AG04450 (cell line): Measurements from ENCODE around the gene WBP2. TPM values are rescaled to one million over a fixed set of nuclear protein-coding genes. Genes with fewer than 3 reads are reported as not detected.

Experiments used
- CTCF ChIA-PET: fragments of 300-600, 350-600 bp; formaldehyde crosslinking; extraction: SDS; loops from one replicate; lab custom pipeline; 2022; ENCODE audit warnings: antibody characterized with exemption, inconsistent platforms; lab: Charles Lee
- POLR2A ChIA-PET: fragments of 350-600 bp; formaldehyde crosslinking; extraction: SDS; loops from one replicate; lab custom pipeline; 2021; ENCODE audit warnings: antibody characterized with exemption, inconsistent platforms; lab: Yijun Ruan, JAX
- DNase-seq: peaks from one replicate; pipeline ENCODE4 v3.0.0-alpha.2; 2011; ENCODE audit warnings: low read depth, low spot score
- H3K27ac ChIP-seq: one replicate; pipeline ENCODE4 v1.5.1; 2012; ENCODE audit warnings: low read depth, low read length, control low read depth
- H3K27me3 ChIP-seq: one replicate; pipeline ENCODE4 v1.6.0; 2012; ENCODE audit warnings: low read length; ENCODE audit not compliant: control insufficient read depth, insufficient read depth
- H3K4me3 ChIP-seq: 2 replicates; pipeline ENCODE4 v1.5.1; 2011; ENCODE audit warnings: mild to moderate bottlenecking, low read depth, low read length, control low read depth
- H3K9me3 ChIP-seq: 2 replicates; pipeline ENCODE4 v1.5.1; 2012; ENCODE audit warnings: low read length; ENCODE audit not compliant: control insufficient read depth, insufficient read depth
- polyA plus RNA-seq: library from polyadenylated mRNA; depleted of rRNA; stranded (reverse); fragments of >200 nt; gene quantifications from 2 replicates; pipeline ENCODE4 v1.2.3, GENCODE V29; 2011
- TF ChIP-seq, protein P1 (sequence below): IDR thresholded peaks from 2 replicates; pipeline ENCODE4 v1.5.1; 2011; ENCODE audit warnings: low read depth, low read length, control low read depth, inconsistent platforms

The WBP2 gene
- polyA plus RNA-seq, 1 experiment: 35.3 TPM

DNA sequence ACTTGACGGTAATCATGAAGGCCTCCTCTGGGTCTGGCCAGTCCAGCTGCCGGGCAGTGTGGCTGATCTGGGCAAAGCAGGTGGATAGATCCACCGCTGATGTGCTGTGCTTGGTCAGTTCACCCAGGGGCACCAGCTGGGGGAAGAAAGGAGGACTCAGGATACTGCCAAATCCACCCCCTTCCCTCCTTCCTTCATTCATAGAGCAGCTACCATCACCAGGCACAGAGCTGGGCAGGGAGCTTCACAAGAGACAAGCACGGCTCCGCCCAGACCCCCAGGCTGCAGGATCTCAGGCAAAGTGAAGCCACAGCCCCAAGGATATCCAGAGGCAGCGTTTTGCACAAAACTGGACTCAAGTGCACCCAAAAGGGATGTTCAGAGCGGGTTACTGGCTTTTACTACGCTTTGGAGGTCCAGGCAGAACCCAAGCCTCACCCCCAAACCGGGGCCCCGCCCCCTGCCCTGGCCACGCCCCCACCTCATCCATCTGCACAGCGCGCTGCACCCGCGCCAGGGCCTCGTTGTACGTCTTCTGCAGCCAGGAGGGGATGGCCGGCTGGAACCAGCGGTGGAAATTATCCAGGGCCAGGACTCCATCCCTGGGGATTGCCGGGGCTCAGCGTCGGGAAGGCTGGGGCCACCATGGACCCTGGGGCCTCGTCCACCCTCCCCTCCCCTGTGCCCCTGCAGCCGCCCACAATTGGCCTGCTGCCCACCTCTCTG, 20.0 kb downstream of the WBP2 start:
- Histone ChIP-seq H3K4me3 (no peak overlapping the region), H3K9me3 (no peaks in the 10 kb centered on the region; the same call in 1 of the 2 replicates), H3K27me3 (no peaks in the 10 kb centered on the region), H3K27ac (no peak overlapping the region)
- no peak for DNase-seq
- ChIA-PET POLR2A (interaction anchor here (0.7 kb wide), 1 partner anchor 44 kb away, joined by 8 read pairs; the partner anchor contains the start of gene TRIM47), CTCF (no interaction called here)
- TF ChIP-seq, protein P1, sequence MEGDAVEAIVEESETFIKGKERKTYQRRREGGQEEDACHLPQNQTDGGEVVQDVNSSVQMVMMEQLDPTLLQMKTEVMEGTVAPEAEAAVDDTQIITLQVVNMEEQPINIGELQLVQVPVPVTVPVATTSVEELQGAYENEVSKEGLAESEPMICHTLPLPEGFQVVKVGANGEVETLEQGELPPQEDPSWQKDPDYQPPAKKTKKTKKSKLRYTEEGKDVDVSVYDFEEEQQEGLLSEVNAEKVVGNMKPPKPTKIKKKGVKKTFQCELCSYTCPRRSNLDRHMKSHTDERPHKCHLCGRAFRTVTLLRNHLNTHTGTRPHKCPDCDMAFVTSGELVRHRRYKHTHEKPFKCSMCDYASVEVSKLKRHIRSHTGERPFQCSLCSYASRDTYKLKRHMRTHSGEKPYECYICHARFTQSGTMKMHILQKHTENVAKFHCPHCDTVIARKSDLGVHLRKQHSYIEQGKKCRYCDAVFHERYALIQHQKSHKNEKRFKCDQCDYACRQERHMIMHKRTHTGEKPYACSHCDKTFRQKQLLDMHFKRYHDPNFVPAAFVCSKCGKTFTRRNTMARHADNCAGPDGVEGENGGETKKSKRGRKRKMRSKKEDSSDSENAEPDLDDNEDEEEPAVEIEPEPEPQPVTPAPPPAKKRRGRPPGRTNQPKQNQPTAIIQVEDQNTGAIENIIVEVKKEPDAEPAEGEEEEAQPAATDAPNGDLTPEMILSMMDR: no peak

GRCh38 chr17:75834279-75834920, 20.7 kb downstream of the WBP2 start:
- Histone ChIP-seq H3K27ac (no peak overlapping the region), H3K4me3 (no peak overlapping the region), H3K9me3 (no peaks in the 10 kb centered on the region; the same call in 1 of the 2 replicates), H3K27me3 (no peaks in the 10 kb centered on the region)
- CTCF ChIA-PET: no interaction called here
- POLR2A ChIA-PET: no interaction called here
- DNase-seq: no peak
- TF ChIP-seq, protein P1: no peak

DNA sequence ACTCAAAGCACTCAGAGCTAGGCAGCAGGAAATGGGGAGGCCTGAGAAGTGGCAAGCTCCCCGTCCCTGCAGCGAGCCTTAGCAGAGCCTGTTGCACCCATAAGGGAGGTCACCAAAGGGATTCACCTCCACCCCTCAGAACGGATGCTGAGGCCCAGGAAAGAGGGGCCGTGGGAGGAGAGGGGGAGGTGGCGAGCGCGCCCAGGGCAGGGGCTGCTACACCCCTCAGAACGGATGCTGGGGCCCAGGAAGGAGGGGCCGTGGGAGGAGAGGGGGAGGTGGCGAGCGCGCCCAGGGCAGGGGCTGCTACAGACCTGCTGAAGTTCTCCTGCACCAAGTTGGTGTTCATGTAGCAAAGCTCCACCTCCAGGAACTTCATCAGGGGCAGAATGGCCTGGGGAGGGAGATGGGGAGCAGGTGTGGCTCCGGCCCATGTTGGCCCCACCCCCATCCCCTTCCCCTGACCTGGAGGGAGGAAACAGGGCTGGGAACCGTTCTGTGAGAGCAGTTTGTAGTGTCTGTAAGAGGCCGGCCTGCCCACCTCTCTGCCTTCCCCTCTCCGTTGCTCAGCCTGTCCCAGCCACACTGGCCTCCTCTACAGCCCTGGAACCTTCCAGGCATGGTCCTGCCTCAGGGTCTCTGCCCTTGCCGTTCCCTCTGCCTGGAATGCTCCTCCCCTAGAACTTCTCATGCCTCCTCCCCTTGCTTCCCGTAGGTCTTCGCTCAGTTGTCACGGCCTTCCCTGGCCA, 22.3 kb downstream of the WBP2 start:
- DNase-seq: no peak
- no peak overlapping the region for H3K27ac ChIP-seq
- H3K9me3 ChIP-seq: no peaks in the 10 kb centered on the region; the same call in 1 of the 2 replicates
- ChIA-PET POLR2A (interaction anchor here (0.6 to 1.8 kb wide), 2 partner anchors 53 to 67 kb away, joined by 4 to 10 read pairs; a partner anchor contains a TSS), CTCF (interaction anchor here (0.6 to 1.0 kb wide), 2 partner anchors 13 to 474 kb away, joined by 4 to 8 read pairs; no protein-coding TSS in a partner anchor)
- TF ChIP-seq, protein P1: no peak
- no peak overlapping the region for H3K4me3 ChIP-seq
- no peaks in the 10 kb centered on the region for H3K27me3 ChIP-seq

DNA sequence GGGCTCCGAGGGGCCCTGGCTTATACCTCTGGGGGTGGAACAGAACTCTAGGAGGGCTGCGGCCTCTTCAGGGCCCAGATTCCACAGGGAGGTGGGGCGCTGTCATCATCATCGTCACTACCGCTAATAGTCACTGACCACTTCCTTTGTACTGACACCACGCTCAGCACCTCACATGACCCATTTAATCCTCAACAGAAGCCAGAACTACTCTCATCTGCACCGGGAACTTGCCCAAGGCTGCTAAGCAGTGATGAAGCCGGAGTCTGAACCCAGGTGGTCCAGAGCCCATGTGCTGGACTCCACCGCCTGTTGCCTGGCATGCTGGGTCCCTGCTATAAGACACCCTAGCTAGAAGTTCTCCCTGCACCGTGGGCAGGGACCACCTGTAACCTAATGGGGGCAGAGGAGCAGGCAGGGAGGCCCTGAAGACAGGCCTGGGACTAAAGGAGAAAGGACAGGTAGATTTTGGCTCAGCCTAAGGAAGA, 22.9 kb downstream of the WBP2 start:
- Histone ChIP-seq H3K27ac (no peak overlapping the region), H3K4me3 (no peak overlapping the region), H3K27me3 (no peaks in the 10 kb centered on the region), H3K9me3 (no peaks in the 10 kb centered on the region; the same call in 1 of the 2 replicates)
- no peak for DNase-seq
- POLR2A ChIA-PET: interaction anchor here (0.6 to 1.8 kb wide), 2 partner anchors 52 to 68 kb away, joined by 4 to 10 read pairs; a partner anchor contains a TSS
- TF ChIP-seq, protein P1: no peak
- CTCF ChIA-PET: no interaction called here
